ENCODE data around the gene OGN.
A peak's percentile ranks its signal among the peaks of the same experiment; 100 is the strongest.
"Not testable (repeated sequence)": the region's sequence is repeated elsewhere in the genome, so short reads cannot be mapped to it uniquely, and the experiment has no call there.

OGN gene

DNA sequence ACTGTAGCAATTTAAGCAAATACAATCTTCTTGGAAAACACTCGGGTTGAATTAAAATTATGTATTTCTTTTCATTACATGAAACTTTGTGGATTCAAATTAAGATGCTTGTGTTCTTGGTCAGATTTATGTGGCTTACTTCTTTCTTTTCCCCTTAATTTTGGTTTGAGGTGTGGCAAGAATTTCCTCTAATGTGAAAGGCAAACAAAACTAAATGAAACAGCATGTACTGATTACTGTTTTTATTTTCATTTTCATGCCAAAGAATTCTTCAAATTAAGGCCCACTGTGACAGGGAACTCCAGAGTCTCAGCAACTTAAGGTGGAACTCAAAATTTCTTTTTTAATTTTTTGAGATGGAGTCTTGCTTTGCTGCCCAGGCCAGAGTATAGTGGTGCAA lies 20.0 kb upstream of the OGN start, which contains the start of gene OMD:
Gene OMD (minus strand): TSS at position 132 of the 400 bp plus-strand sequence. CDS start 6,913 bp downstream, outside the sequence.
- in situ Hi-C loops (cut with HindIII; ENCODE audit: low sequenced_read_pairs) = no loop called here
- DNase-seq (ENCODE audit: low read depth, low spot score) = peak; percentile 50
- TF ChIP-seq, protein P1, sequence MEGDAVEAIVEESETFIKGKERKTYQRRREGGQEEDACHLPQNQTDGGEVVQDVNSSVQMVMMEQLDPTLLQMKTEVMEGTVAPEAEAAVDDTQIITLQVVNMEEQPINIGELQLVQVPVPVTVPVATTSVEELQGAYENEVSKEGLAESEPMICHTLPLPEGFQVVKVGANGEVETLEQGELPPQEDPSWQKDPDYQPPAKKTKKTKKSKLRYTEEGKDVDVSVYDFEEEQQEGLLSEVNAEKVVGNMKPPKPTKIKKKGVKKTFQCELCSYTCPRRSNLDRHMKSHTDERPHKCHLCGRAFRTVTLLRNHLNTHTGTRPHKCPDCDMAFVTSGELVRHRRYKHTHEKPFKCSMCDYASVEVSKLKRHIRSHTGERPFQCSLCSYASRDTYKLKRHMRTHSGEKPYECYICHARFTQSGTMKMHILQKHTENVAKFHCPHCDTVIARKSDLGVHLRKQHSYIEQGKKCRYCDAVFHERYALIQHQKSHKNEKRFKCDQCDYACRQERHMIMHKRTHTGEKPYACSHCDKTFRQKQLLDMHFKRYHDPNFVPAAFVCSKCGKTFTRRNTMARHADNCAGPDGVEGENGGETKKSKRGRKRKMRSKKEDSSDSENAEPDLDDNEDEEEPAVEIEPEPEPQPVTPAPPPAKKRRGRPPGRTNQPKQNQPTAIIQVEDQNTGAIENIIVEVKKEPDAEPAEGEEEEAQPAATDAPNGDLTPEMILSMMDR (IDR thresholded peaks at IDR 0.05; ENCODE audit: low read depth, low read length) = no peak
- no peak within 1 kb of the TSS for H3K4me3 ChIP-seq (ENCODE audit: low read depth, low read length)

DNA sequence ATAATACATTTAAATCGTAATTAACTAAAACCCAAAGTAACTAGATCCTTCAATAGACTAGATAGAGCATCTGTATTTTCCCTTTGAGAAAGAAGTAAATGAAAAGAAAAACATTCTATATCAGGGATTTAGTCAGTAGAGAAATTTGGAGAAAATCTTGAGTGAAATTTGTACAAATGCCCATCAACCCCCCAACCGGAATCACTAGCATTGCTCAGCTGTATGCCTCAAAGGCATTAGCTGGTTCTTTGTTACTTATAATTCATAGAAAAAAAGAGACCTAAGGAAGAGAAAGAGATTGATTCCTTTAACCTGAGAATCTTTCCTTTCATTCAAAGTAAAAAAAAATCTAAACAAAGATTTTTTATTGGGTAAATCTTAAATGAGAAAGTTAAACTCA lies 19.2 kb upstream of the OGN start:
- TF ChIP-seq, protein P1 (IDR thresholded peaks at IDR 0.05; ENCODE audit: low read depth, low read length) = no peak
- no peak overlapping the region for H3K4me3 ChIP-seq (ENCODE audit: low read depth, low read length)
- in situ Hi-C loops (cut with HindIII; ENCODE audit: low sequenced_read_pairs) = no loop called here
- DNase-seq (ENCODE audit: low read depth, low spot score) = no peak

DNA sequence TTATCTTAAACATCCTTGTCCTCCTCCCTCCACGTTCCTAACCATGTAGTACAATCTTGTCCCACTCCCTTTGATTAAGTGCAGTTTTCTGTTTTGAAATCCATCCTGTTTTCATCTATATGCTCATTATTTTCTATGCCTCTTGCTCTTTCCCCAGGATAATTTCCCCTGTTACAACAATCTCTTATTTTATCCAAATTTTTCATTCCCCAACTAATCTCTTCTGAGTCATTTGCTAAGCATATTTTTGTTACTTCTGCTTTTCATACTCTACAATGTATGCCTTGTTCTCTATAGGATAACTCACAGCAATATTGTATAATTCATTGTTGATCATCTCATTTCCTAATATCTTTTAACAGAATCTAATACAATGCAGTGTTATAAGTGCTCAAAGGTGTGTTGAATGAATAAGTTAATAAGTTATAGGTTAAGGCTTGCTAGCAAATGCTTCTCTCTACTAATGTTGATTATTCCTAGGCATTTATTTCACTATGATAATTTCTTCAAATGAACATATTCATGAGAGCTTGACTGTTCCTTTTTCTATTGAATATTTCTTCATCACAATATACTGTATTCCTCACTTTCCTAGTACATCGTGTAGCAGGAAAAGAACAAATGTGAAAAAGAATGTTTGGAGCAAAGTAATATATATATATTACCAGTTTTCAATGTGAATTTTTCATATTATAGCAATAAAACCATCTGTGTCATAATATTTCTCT lies 18.4 kb upstream of the OGN start:
- in situ Hi-C loops (cut with HindIII; ENCODE audit: low sequenced_read_pairs) = no loop called here
- H3K4me3 ChIP-seq (ENCODE audit: low read depth, low read length) = no peak overlapping the region
- no peak for DNase-seq (ENCODE audit: low read depth, low spot score)
- TF ChIP-seq, protein P1 (IDR thresholded peaks at IDR 0.05; ENCODE audit: low read depth, low read length) = no peak

DNA sequence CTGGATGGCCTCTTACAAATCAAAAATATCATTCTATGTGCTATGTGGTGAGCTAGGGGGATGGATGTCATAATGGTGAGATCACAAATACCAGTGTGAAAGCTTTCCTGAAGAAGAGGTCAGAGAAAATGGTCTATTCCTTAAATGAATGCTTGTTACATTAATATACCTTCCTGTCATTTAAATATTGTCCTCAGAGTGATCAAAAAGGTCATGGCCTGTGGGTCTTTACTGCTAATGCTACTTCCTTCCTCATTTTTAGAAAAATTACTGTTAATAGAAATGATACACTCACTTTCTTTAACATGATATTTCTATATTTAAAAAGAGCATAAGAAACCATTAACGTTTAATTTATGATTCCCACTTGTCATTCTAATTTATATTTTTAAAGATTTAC lies 10.2 kb upstream of the OGN start:
- H3K4me3 ChIP-seq (ENCODE audit: low read depth, low read length) = no peak overlapping the region
- in situ Hi-C loops (cut with HindIII; ENCODE audit: low sequenced_read_pairs) = no loop called here
- DNase-seq (ENCODE audit: low read depth, low spot score) = no peak
- TF ChIP-seq, protein P1 (IDR thresholded peaks at IDR 0.05; ENCODE audit: low read depth, low read length) = no peak

DNA sequence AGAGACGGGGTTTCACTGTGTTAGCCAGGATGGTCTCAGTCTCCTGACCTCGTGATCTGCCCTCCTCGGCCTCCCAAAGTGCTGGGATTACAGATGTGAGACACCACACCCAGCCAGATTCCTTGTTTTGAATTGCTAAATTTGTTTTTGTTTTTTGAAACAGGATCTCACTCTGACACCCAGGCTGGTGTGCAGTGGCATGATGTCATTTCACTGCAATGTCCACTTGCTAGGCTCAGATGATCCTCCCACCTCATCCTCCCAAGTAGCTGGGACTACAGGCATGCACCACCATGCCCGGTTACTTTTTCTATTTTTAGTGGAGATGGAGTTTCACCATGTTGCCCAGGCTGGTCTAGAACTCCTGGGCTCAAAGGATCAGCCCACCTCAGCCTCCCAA lies 6.8 kb upstream of the OGN start:
- DNase-seq (ENCODE audit: low read depth, low spot score); in situ Hi-C loops (cut with HindIII; ENCODE audit: low sequenced_read_pairs); H3K4me3 ChIP-seq (ENCODE audit: low read depth, low read length): not testable (repeated sequence)

DNA sequence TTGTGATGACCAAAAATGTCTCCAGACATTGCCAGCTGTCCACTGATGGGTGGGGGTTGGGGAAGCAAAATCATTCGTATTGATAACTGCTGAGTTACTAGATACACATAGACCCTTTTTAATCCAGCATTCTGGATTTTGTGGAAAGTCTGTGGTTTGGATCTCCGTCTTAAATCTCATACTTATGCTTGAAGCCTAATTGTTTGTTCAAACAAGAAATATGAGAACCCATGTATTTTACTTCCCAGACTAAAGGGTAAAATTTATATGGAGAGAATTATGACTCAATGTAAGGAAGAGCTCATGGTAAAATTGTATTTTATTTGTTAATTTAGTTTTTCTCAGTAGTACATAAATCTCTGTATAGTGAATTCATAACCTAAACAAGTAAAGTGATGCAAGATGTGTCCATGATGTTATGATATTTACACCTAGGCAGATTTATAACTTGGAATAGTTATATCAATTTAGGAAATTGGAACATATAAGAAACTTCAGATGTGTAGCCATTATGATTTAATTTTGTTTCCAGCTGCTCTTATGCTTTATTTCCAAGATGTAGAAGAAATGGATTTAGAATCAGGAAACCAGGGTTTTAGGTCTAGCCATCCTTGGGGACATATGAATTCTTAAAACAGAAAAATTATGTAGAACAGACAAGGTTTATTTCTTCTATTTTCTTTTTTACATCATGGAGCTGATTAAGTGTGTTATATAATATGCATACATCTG lies 4.5 kb upstream of the OGN start:
- TF ChIP-seq, protein P1 (IDR thresholded peaks at IDR 0.05; ENCODE audit: low read depth, low read length) = no peak
- in situ Hi-C loops (cut with HindIII; ENCODE audit: low sequenced_read_pairs) = no loop called here
- DNase-seq (ENCODE audit: low read depth, low spot score) = no peak
- H3K4me3 ChIP-seq (ENCODE audit: low read depth, low read length) = no peak overlapping the region

DNA sequence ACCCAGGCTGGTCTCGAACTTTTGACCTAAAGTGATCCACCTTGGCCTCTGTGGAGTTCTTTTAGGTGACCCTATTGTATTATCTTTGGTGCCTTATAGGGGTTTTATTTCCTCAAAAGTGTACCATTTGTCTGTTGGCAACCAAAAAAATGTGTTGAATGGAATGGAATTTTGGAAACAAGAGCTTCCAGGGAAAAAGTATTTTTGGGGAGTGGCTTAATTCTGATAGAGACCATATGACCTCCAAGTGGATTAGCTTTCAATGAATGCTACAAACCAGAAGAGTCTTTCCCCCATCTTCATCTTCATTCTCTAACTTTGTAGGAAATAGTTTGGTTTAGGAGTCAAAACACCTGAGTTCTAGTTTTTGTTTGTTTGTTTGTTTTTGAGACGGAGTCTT lies 3.4 kb upstream of the OGN start:
- DNase-seq (ENCODE audit: low read depth, low spot score) = no peak
- TF ChIP-seq, protein P1 (IDR thresholded peaks at IDR 0.05; ENCODE audit: low read depth, low read length) = no peak
- H3K4me3 ChIP-seq (ENCODE audit: low read depth, low read length) = no peak overlapping the region
- in situ Hi-C loops (cut with HindIII; ENCODE audit: low sequenced_read_pairs) = no loop called here
